Adrenal gland (tissue), 12 donors: ENCODE data around the gene DLK1. TPM values are rescaled to one million over a fixed set of nuclear protein-coding genes. Genes with fewer than 3 reads are reported as not detected.

Experiments used
- DNase-seq, 7 donors: peaks; one replicate each; pipeline ENCODE4 v3.0.0-alpha.2; 2019 to 2020
- H3K27ac ChIP-seq, 5 donors: fragments of 200-600 bp; sonication (generic) in 4 of 5; 1 replicate in 3 of 5; 2 replicates in 2 of 5; pipeline versions ENCODE4 v1.5.1 to v1.8.0; 2016 to 2020; ENCODE audit warnings: mild to moderate bottlenecking in 1 of 5
- H3K27me3 ChIP-seq: fragments of 200-600 bp; 2 replicates; pipeline ENCODE4 v1.8.0; 2021
- H3K36me3 ChIP-seq, 2 donors: fragments of 200-600 bp; replicated peaks in 1 of 2; 1 replicate in 1 of 2; 2 replicates in 1 of 2; pipeline versions ENCODE4 v1.5.1 to v1.8.0; 2018 to 2022
- H3K4me1 ChIP-seq, 2 donors: fragments of 200-600 bp; replicated peaks in 1 of 2; 1 replicate in 1 of 2; 2 replicates in 1 of 2; pipeline versions ENCODE4 v1.5.1 to v1.8.0; 2018 to 2021
- H3K4me3 ChIP-seq, 4 donors: fragments of 200-600 bp; sonication (generic) in 3 of 4; one replicate each; pipeline ENCODE4 v1.5.1; 2016 to 2018
- H3K9me3 ChIP-seq, 3 donors: fragments of 200-600 bp; sonication (generic) in 1 of 3; replicated peaks in 1 of 3; 1 replicate in 2 of 3; 2 replicates in 1 of 3; pipeline versions ENCODE4 v1.5.1 to v1.8.0; 2016 to 2021
- CTCF ChIP-seq, 6 experiments: fragments of 450-650 bp in 4 of 6; fragments of 200-600 bp in 2 of 6; sonication (generic) in 1 of 6; IDR thresholded peaks; 1 replicate in 5 of 6; 2 replicates in 1 of 6; pipeline versions ENCODE4 v1.5.1 to v1.8.0; 2016 to 2021; ENCODE audit warnings: antibody characterized with exemption in 6 of 6, mild to moderate bottlenecking in 2 of 6, moderate library complexity in 1 of 6
- POLR2A ChIP-seq, 2 donors: fragments of 450-650 bp; IDR thresholded peaks; one replicate each; pipeline ENCODE4 v1.6.1; 2017; ENCODE audit warnings: antibody characterized with exemption in 2 of 2, mild to moderate bottlenecking in 2 of 2, moderate library complexity in 1 of 2
- WGBS, 4 donors: extraction: QIAGEN DNeasy Blood & Tissue Kit in 2 of 4; methylation state at CpG; one replicate each; pipeline versions ENCODE4 v1.1.5 to v1.1.7; 2013 to 2017; 5-methylcytosine and 5-hydroxymethylcytosine counted together
- intact Hi-C, 2 donors: fragments of 100-400 bp; cut with DNase I; formaldehyde crosslinking; loops; one replicate each; pipeline versions ENCODE4 v1.14.1 to v1.15.0; 2022 to 2023
- polyA plus RNA-seq, 3 donors: library from polyadenylated mRNA; stranded (reverse); fragments of 200-250 nt in 2 of 3; fragments of 350-450 nt in 1 of 3; fragmentation: Illumina TruSeq in 1 of 3; extraction: RNeasy Lipid Tissue Mini Kit (QIAGEN cat#74804) in 1 of 3; gene quantifications; one replicate each; pipeline ENCODE4 v1.2.3, GENCODE V29; 2013 to 2014
- total RNA-seq, 9 donors: library from RNA; depleted of rRNA in 4 of 9; stranded (reverse); fragments of >200 nt in 4 of 9; fragments of 120-200 nt in 1 of 9; fragmentation: NEBNext Ultra II Directional in 1 of 9; extraction: Animal tissue kit (Norgen Biotek cat#: 25700) in 1 of 9; gene quantifications; one replicate each; pipeline versions ENCODE4 v1.1.0 to v1.2.4, GENCODE V29; 2013 to 2023
- donor health status: healthy with polysubstance abuse.
- donor health status: Bipolar disorder and iron deficiency.
- donor health status: DM: yes; HTN: yes; CAD: no.
- donor health status: DM: no; HTN: no; CAD: no.
- donor health status: DM: no; HTN: no; CAD: no.
- donor health status: DM: yes; HTN: yes; CAD: no.

Gene DLK1
- total and polyA plus RNA-seq, 12 donors, result 426 to 2,787 (median 1,682) TPM

- intact Hi-C loops, result no loop called here
- no peak for DNase-seq
- H3K27ac ChIP-seq, result no peak overlapping the region
- no peak overlapping the region for H3K4me3 ChIP-seq
- no peaks in the 10 kb centered on the region for H3K9me3 ChIP-seq
- no peak for TF ChIP-seq POLR2A (IDR thresholded peaks at IDR 0.05)
- no peak for TF ChIP-seq CTCF (IDR thresholded peaks at IDR 0.05)
- no peaks in the 10 kb centered on the region for H3K27me3 ChIP-seq
- 79 to 93% (median 91%) methylated on average over 6 of the region's 6 CpGs for WGBS, 4 donors
- peaks cover 13 to 26% of the 10 kb centered on the region in 2 donors for H3K4me1 ChIP-seq
- H3K36me3 ChIP-seq, result no peaks in the 10 kb centered on the region
These were observed 41.7 kb upstream of the DLK1 start for GRCh38 chr14:100684961-100685360.

DNA sequence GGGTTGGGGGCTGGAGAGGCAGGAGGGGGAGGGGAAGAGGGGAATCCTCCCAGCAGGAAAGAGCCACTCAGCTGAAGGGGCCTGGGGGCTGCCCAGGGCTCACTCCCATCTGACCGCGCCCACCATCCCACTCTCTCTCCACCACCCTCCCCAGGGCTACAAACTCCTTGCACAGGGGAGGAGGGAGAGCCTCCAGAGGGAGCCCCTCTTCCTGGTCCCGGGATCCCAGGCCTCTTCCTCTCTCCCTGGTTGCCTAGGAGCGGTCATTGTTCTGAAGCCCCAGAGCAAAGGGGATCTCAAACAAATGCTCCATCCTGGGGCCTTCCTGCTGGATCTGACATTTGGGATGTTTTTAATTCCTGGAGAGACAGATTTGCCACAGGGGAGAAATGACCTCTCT is 39.8 kb upstream of the DLK1 start:
- H3K9me3 ChIP-seq, result no peaks in the 10 kb centered on the region
- TF ChIP-seq CTCF (IDR thresholded peaks at IDR 0.05), result no peak
- no peak for TF ChIP-seq POLR2A (IDR thresholded peaks at IDR 0.05)
- H3K27ac ChIP-seq, result no peak overlapping the region
- H3K27me3 ChIP-seq, result no peaks in the 10 kb centered on the region
- H3K4me3 ChIP-seq, result no peak overlapping the region
- WGBS, 4 donors, result 81 to 96% (median 89%) methylated on average over 4 of the region's 4 CpGs
- DNase-seq, result no peak
- intact Hi-C loops, result no loop called here
- peaks cover 4 to 14% of the 10 kb centered on the region in 2 donors for H3K4me1 ChIP-seq
- no peaks in the 10 kb centered on the region for H3K36me3 ChIP-seq

- DNase-seq, result no peak
- Histone ChIP-seq H3K36me3 (no peaks in the 10 kb centered on the region), H3K27ac (no peak overlapping the region), H3K4me3 (no peak overlapping the region), H3K4me1 (peaks cover 4 to 16% of the 10 kb centered on the region in 2 donors), H3K9me3 (no peaks in the 10 kb centered on the region), H3K27me3 (no peaks in the 10 kb centered on the region)
- intact Hi-C loops, result no loop called here
- TF ChIP-seq POLR2A (IDR thresholded peaks at IDR 0.05) (no peak), CTCF (IDR thresholded peaks at IDR 0.05) (no peak)
- 89 to 95% (median 91%) methylated on average over 3 to 12 of the region's 12 CpGs for WGBS, 4 donors
These were observed 39.3 kb upstream of the DLK1 start for GRCh38 chr14:100687386-100687785.

DNA sequence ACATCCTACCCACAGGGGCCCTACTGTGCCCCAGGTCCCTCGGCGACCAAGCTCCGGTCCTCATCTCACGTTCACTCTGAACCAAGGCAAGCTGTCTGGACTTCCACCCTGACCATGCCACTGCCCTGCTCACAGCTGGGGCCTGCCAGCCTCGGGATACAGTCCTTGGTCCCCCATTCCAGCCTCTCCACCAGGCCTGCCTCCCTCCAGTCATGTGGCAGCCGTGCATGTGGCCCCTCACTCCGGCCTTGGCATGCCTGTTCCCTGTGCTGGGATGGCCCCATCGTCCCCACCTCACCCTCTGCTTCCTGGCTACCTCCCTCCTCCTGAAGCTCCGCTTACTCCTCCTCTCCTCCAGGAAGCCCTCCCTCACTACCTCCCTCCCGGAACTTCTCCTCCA is 38.6 kb upstream of the DLK1 start:
- Histone ChIP-seq H3K4me1 (peaks cover 11 to 21% of the 10 kb centered on the region in 2 donors), H3K36me3 (no peaks in the 10 kb centered on the region), H3K27ac (no peak overlapping the region), H3K27me3 (no peaks in the 10 kb centered on the region), H3K9me3 (no peaks in the 10 kb centered on the region), H3K4me3 (no peak overlapping the region)
- 70 to 81% (median 76%) methylated on average over 10 of the region's 10 CpGs for WGBS, 4 donors
- TF ChIP-seq CTCF (IDR thresholded peaks at IDR 0.05) (no peak), POLR2A (IDR thresholded peaks at IDR 0.05) (no peak)
- no peak for DNase-seq
- intact Hi-C loops, result no loop called here
